AG04449 (cell line): ENCODE data around the gene CALHM3.

Experiments used
- CTCF ChIA-PET: fragments of 350-600 bp; formaldehyde crosslinking; extraction: SDS; loops from one replicate; lab custom pipeline; 2021; ENCODE audit warnings: antibody characterized with exemption; lab: Yijun Ruan, JAX
- POLR2A ChIA-PET: fragments of 400-600, 350-600 bp; formaldehyde crosslinking; extraction: SDS; loops from one replicate; lab custom pipeline; 2020; ENCODE audit warnings: antibody characterized with exemption, inconsistent platforms; lab: Yijun Ruan, JAX
- DNase-seq: peaks from one replicate; pipeline ENCODE4 v3.0.0-alpha.2; 2010; ENCODE audit warnings: low read depth, low spot score
- H3K4me3 ChIP-seq: 2 replicates; pipeline ENCODE4 v1.5.1; 2011; ENCODE audit warnings: low read depth, mild to moderate bottlenecking, control low read depth, low read length
- TF ChIP-seq, protein P1 (sequence below): IDR thresholded peaks from one replicate; pipeline ENCODE4 v1.5.1; 2011; ENCODE audit warnings: mild to moderate bottlenecking, moderate library complexity, low read length, control low read depth, inconsistent platforms; ENCODE audit not compliant: insufficient read depth; ENCODE audit errors: missing control alignments

The CALHM3 gene

DNA sequence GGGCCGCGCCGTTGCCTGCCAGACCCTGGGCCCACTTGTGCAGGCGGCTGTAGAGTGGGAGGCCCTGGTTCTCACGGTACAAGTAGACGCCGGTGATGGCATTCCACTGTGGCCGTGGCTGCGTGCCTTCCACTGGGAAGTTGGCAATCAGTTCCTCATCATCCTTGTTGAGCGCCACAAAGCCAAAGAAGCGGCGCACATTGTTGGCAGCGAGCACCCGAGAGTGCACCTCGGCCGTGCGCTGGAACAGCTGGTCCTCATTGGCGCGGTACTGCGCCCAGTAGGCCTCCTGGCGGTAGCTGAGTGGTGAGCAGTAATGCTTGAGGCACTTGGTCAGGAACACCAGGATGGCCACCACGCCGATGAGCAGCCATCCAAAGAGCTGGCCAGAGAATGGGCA is 31.9 kb downstream of the CALHM3 start:
- no peak overlapping the region for H3K4me3 ChIP-seq
- no peak for DNase-seq
- CTCF ChIA-PET = interaction anchor here (0.6 to 1.0 kb wide), 3 partner anchors 28 to 38 kb away, joined by 3 to 4 read pairs (median 3); no protein-coding TSS in a partner anchor
- TF ChIP-seq, protein P1, sequence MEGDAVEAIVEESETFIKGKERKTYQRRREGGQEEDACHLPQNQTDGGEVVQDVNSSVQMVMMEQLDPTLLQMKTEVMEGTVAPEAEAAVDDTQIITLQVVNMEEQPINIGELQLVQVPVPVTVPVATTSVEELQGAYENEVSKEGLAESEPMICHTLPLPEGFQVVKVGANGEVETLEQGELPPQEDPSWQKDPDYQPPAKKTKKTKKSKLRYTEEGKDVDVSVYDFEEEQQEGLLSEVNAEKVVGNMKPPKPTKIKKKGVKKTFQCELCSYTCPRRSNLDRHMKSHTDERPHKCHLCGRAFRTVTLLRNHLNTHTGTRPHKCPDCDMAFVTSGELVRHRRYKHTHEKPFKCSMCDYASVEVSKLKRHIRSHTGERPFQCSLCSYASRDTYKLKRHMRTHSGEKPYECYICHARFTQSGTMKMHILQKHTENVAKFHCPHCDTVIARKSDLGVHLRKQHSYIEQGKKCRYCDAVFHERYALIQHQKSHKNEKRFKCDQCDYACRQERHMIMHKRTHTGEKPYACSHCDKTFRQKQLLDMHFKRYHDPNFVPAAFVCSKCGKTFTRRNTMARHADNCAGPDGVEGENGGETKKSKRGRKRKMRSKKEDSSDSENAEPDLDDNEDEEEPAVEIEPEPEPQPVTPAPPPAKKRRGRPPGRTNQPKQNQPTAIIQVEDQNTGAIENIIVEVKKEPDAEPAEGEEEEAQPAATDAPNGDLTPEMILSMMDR = no peak
- POLR2A ChIA-PET = no interaction called here

DNA sequence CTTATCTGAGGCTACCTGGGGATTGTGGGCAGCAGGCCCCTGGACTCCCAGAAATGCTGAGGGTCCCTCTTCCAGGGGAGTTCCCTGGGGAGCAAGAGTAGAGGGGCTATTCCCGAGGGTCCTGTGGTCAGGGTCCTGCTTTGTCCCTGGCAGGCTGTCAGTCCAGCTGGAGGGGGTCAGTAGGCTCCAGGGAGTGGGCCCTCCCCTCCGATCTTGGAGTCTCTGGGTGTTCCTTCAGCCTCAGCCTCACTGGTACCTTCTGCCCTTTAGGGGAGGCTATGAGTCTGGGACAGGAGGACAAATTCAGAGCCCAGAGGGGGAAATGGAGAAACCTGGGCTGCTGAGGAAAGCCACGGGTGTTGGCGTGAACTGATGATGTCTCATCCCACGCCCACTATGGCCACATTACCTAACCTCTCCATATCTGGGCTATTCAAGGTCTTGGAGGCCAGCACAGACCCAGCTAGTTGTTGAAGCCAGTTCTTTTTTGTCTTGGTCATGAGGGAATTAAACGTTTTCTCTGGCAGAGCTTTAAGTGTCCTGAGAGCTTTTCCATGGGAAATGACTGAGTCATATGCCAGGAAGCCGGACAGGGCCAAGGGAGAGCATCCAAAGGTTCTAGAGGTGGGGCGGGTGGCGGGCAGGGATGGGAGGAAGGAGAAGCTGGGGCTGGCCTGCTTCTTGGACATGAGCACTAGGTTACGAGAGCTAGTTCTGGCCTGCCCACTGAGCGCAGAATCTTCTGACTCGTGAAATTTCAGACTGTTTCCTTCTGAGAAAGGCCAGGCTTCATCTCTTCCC is 33.1 kb downstream of the CALHM3 start:
- CTCF ChIA-PET = interaction anchor here (1.4 to 5.0 kb wide), 3 partner anchors 29 to 37 kb away, joined by 3 to 18 read pairs (median 7); no protein-coding TSS in a partner anchor
- TF ChIP-seq, protein P1 = no peak
- no peak overlapping the region for H3K4me3 ChIP-seq
- POLR2A ChIA-PET = no interaction called here
- DNase-seq = no peak

DNA sequence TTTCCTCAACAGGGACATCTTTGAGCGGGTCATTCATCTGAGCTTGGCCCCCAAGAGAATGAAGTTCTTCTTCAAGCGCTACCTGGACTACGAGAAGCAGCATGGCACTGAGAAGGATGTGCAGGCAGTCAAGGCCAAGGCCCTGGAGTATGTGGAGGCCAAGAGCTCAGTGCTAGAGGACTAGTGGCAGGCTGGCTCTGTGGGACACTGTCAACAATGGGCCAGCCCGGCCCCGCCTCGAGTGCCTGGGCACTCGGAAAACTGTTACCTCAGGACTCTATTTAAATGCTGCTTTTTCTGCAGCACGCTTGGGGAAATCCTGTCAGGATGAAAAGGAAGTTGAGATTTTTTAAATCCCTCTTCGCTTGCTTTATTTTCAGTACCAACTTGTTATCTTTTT is 33.7 kb downstream of the CALHM3 start:
- TF ChIP-seq, protein P1 = no peak
- no peak overlapping the region for H3K4me3 ChIP-seq
- ChIA-PET CTCF (interaction anchor here (1.4 to 5.0 kb wide), 3 partner anchors 29 to 37 kb away, joined by 3 to 18 read pairs (median 7); no protein-coding TSS in a partner anchor), POLR2A (no interaction called here)
- DNase-seq = no peak

DNA sequence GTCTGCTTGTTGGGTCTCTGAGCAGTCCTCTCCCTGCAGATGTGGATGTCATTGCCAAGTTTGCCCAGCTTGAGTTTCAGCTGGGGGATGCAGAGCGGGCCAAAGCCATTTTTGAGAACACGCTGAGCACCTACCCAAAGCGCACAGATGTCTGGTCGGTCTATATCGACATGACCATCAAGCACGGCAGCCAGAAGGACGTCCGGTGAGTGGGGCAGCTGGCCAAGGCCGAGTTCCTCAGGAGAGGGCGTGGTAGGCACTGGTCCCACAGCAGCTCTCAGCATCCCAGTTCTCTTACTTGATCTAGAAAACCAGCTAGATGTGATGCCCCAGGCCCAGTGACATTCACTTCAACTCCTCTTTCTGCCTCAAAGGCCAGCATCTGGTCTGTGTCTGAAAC is 34.6 kb downstream of the CALHM3 start:
- no peak overlapping the region for H3K4me3 ChIP-seq
- TF ChIP-seq, protein P1 = no peak
- POLR2A ChIA-PET = interaction anchor here (1.1 kb wide), 1 partner anchor 75 kb away, joined by 3 read pairs; no protein-coding TSS in a partner anchor
- DNase-seq = no peak
- CTCF ChIA-PET = interaction anchor here (1.1 to 5.0 kb wide), 2 partner anchors 28 to 41 kb away, joined by 3 to 18 read pairs; no protein-coding TSS in a partner anchor

DNA sequence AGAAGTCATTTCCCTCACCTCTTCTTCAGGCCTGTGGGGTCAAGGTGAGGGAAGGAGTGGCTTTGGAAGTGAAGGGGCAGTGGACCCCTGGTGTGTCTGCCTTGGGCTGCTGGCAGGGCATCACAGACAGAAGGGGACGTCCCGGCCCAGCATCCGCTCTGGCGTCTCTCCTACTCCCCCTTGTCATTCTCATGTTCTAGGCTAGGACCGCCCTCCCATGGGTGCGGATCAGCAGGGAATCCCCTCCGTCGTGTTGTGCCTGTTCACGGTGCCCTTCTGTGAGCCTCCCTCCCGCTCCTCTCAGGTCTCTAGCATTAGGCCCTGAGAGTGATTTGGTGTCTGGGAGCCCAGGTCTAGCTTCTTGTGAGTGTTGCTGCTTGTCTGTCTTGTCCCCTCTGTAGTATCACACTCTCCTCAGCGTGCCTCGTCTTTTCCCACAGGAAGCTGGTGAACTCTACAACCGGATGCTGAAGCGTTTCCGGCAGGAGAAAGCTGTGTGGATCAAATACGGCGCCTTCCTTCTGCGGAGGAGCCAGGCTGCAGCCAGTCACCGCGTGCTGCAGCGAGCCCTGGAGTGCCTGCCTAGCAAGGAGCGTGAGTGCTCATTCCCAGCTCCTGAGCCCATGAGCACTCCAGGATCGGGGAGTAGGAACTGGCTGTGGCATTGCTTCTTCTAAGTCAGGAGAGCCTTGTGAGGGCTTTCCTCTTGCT is 35.4 kb downstream of the CALHM3 start:
- CTCF ChIA-PET = interaction anchor here (1.1 to 5.0 kb wide), 3 partner anchors 27 to 42 kb away, joined by 3 to 18 read pairs (median 3); no protein-coding TSS in a partner anchor
- POLR2A ChIA-PET = no interaction called here
- H3K4me3 ChIP-seq = no peak overlapping the region
- DNase-seq = no peak
- TF ChIP-seq, protein P1 = no peak
